ENCODE results near the gene SPTB. TPM values are rescaled to one million over a fixed set of nuclear protein-coding genes. Genes with fewer than 3 reads are reported as not detected.
A peak's percentile ranks its signal among the peaks of the same experiment; 100 is the strongest.
"Not testable (repeated sequence)": the region's sequence is repeated elsewhere in the genome, so short reads cannot be mapped to it uniquely, and the experiment has no call there.

SPTB gene
- total RNA-seq, result 16.7 TPM

DNA sequence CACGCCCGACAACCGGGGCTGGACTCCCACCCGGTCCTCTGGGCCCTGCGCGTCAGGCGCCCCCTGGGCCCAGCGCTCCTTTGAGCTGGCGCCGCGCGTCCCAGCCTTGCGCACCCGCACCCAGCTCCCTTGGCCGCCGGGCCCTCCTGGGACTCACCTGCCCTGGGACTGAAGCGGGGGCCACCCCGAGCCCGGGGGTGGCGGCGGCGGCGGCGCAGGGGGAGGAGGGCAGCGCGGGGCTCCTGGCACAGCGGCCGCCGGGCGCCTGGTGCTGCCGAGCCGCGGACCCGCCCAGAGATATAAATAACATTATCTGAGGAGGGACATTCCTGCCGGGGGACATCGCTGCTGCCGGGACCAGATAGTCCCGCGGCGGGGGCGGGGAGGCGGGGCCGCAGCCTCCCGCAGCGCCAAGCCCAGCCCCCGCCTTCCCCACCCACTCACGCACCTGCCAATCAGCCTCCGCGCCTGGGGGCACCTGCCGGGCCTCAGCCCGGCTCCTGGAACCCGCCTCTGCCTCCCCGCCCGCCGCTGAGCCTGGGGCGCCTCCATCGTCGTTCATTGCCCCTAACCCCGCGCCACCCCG is at the start of gene SPTB:
TSS of gene SPTB (minus strand) at position 273 of the 586 bp plus-strand sequence. CDS start 56,813 bp downstream, outside the sequence.
- FAIRE-seq (no peak), DNase-seq (ENCODE audit: low spot score in 2 of 2) (peak; percentile 51 to 72)

DNA sequence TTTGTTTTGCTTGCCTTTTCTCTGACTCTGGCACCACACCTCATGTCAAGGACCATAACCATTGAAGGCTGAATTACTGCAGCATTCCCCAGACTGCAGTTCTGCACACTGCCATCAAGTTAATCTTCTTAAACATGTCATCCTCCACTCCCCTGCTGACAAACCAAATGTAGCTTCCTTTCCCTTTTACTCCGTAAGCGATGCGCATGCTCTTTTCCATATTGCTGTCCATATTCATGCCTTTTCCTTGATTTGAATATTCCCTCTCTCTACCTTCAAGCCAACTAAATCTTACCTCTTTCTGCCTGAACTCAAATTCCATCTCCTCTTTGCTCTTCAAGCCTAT is 49.3 kb upstream of the SPTB start:
- FAIRE-seq, result no peak

DNA sequence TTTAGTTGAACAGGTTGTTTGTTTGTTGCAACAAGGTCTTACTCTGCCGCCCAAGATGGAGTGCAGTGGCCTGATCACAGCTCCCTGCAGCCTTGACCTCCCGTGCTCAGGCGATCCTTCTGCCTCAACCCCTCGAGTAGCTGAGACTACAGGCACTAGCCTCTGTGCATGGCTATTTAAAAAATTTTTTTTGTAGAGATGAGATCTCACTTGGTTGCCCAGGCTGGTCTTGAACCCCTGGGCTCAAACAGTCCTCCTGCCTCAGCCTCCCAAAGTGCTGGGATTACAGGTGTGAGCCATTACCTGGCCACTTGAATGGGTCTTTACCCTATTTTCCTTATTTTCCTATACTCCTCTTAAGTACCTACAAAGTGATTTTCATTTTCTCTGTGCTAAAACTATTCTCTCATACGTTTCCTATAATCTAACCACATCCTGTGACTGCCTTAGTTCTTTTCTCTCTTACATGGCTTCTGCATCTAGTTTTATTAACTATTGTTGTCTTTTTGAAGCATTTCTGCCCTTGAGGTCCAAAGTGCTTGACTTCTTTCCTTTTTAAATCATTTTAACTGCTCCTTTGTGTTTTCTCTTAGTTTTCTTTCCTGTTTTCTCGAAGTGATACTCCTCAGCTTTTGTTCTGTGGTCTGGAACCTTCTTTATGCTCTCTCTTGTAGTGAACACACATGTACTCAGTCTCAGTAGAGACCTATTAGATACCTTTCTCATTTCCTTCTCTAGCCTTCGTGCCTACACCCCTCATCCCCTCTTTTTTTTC is 48.7 kb upstream of the SPTB start:
- FAIRE-seq (no peak), DNase-seq (ENCODE audit: low spot score in 2 of 2) (no peak)

More for the DNA sequence above, 49.3 kb upstream of the SPTB start:
- DNase-seq (ENCODE audit: low spot score in 2 of 2), result no peak

DNA sequence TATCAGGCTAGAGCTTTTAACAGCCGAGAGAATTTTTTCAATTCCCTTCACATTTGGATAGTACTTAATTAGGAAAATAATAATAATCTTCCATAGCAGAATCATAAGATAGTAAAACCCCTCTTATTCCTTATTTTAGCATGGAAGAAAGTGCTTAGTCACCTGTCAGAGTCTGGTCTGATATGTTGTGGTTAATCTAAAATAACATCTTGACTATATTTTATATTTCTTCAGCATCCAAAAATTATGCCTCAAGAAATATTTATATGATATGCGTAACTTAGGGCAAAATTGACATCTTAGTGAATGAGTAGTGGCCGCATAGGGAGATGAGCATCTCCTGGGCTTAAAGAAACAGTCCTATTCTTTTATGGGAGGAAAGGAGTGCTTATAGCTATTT is 47.3 kb upstream of the SPTB start:
- no peak for DNase-seq (ENCODE audit: low spot score in 2 of 2)
- no peak for FAIRE-seq

DNA sequence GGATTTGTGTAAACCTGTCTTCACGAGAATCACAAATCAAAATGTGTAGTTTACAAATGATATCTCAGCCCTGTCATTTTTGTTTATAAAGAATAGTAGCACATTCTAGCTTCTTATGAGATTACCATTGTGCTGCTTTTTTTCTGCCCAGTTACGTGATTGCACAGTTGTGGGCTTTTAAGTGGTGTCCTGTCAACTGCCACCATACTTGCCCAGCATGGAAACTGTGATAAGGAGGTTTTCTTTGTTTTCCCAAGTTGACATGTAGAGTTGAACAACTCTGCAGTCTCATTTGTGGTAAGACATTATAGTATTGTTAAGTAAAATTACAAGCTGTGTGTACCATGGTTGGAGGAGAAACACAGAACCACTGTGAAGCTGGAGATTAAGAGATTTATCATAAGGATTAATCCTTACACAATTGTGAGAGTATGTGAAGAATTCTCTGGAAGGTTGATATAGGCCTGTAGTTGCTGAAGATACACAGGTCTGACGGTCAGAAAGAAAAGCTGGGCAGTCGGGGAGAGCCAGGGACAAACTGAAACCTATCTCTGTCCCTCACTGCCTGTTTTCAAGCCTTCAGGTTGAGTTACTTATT is 46.8 kb upstream of the SPTB start:
- DNase-seq (ENCODE audit: low spot score in 2 of 2) (no peak), FAIRE-seq (no peak)

GRCh38 chr14:64923015-64923414 is 43.3 kb upstream of the SPTB start:
- DNase-seq (ENCODE audit: low spot score in 2 of 2), result no peak
- no peak for FAIRE-seq

GRCh38 chr14:64920465-64920864 is 40.8 kb upstream of the SPTB start:
- DNase-seq (ENCODE audit: low spot score in 2 of 2) (no peak), FAIRE-seq (no peak)

DNA sequence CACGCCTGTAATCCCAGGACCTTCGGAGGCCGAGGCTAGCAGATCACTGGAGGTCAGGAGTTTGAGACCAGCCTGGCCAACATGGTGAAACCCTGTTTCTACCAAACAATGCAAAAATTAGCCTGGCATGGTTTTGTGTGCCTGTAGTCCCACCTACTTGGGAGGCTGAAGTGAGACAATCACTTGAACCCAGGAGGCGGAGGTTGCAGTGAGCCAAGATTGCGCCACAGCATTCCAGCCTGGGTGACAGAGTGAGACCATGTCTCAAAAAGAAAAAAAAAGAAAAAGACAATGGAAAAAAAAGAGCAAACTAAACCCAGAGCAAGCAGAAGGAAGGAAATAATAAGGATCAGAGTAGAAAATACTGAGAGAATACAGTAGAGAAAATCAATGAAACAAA is 39.9 kb upstream of the SPTB start:
- DNase-seq (ENCODE audit: low spot score in 2 of 2), result no peak
- no peak for FAIRE-seq

DNA sequence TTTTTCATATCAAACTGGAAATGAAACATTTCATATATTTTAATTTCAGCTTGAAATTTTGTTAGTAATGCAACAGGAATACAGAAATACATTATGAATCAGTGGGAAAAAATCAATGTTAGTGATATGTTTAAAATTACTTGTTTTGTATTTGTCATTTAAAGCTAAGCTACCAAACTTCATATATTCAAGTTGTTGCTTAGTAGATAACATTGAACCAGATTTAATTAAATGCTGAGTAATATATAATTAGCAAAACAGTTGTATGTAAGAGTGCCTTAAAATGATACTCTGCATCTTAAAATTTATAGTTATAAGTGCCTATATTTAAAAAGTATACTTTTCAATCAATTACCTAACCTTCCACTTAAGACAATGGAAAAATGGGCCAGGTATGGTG is 39.5 kb upstream of the SPTB start:
- DNase-seq (ENCODE audit: low spot score in 2 of 2), result no peak
- FAIRE-seq, result no peak

DNA sequence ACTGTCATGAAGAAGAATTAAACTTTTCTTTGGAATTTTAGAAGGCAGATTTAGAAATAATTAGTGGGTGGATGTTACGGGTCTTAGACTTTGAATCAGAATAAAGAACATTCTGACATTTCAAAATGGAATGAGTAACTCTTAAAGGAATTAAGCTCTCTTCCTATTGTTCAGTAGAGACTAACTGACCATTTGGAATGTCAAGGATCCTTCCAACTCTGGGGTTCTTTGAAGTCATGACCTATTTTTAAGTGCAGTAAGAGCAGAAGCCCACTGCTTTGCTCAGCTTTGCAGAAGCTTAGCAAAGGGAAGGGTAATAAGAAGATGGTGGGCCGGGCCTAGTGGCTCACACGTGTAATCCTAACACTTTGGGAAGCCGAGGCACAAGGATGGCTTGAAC is 38.5 kb upstream of the SPTB start:
- no peak for DNase-seq (ENCODE audit: low spot score in 2 of 2)
- no peak for FAIRE-seq

DNA sequence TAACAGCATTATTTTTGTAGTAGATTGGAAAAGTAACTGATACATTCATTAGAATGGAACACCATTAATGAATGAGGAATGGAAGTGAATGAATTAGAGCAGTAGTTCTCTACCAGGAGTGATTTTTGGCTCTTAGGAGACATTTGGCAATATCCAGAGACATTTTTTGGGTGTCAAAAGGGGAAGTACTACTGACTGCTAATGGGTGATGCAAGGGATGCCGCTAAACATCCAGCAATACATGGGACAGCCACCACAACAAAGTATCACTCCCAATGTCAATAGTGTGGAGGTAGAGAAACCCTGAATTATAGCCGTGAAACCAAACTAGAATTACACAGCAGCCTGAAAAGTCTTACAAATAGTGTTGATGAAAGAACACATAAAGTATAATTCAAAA is 36.1 kb upstream of the SPTB start:
- DNase-seq (ENCODE audit: low spot score in 2 of 2) (no peak), FAIRE-seq (no peak)

- DNase-seq (ENCODE audit: low spot score in 2 of 2) (no peak), FAIRE-seq (no peak)
Measured at GRCh38 chr14:64915029-64915424, 35.3 kb upstream of the SPTB start.

GRCh38 chr14:64914237-64915028 is 34.7 kb upstream of the SPTB start, which contains the start of gene CHURC1:
Gene CHURC1 (plus strand): TSS chr14:64914455. CDS start chr14:64914496, 41 bp downstream.
- no peak for FAIRE-seq
- peak; percentile 62 to 88 for DNase-seq (ENCODE audit: low spot score in 2 of 2)

DNA sequence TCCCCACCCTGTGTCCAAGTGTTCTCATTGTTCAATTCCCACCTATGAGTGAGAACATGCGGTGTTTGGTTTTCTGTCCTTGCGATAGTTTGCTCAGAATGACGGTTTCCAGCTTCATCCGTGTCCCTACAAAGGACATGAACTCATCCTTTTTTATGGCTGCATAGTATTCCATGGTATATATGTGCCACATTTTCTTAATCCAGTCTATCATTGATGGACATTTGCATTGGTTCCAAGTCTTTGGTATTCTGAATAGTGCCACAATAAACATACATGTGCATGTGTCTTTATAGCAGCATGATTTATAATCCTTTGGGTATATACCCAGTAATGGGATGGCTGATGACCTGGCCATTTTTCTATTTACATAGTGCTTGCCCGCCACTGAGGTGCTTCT is 33.8 kb upstream of the SPTB start:
- not testable (repeated sequence) for DNase-seq (ENCODE audit: low spot score in 2 of 2); FAIRE-seq

GRCh38 chr14:64912261-64912660 is 32.6 kb upstream of the SPTB start:
- DNase-seq (ENCODE audit: low spot score in 2 of 2), result no peak
- no peak for FAIRE-seq

DNA sequence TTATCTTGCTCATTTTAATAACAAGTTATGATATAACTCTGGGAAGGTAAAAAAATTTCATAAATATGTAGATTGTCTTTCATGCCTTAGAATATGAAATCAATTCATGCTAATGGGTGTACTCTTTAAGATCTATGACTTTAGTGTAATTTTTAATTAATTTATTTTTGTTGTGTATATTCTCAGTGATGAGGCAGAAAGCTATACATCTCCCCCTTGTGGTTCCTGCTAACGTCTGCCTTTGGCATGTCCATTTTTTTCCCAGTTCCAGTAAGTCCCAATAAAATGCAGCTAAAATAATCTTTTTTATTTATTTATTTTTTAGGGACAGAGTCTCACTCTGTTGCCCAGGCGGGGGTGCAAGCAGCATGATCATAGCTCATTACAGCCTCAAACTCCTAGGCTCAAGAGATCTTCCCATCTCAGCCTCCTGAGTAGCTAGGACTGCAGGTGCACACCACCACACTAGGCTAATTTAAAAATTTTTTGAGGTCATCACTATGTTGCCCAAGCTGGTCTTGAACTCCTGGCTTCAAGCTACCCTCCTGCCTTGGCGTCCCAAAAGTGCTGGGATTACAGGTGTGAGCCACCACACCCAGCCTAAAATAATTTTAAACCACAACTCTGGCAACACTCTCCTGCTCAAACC is 31.3 kb upstream of the SPTB start:
- FAIRE-seq (no peak), DNase-seq (ENCODE audit: low spot score in 2 of 2) (no peak)

DNA sequence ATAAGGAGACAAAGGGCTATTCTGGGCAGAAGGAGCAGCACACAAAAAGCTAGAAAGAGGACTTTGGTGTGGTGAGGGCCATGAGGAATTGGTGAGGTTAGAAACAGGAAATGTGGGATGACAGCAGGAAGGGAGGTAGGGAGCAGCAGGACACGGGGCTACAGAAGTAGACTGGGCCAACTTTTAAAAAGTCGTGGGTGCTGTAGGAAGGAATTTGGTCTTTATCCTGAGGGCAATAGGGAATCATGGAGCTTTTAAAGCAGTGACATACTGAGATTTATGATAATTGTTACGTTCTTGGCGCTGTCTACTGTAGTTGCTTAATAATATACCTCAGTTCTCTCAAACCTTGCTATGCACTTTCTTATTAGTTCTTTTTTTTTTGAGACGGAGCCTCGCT is 26.3 kb upstream of the SPTB start:
- DNase-seq (ENCODE audit: low spot score in 2 of 2), result no peak
- FAIRE-seq, result no peak

DNA sequence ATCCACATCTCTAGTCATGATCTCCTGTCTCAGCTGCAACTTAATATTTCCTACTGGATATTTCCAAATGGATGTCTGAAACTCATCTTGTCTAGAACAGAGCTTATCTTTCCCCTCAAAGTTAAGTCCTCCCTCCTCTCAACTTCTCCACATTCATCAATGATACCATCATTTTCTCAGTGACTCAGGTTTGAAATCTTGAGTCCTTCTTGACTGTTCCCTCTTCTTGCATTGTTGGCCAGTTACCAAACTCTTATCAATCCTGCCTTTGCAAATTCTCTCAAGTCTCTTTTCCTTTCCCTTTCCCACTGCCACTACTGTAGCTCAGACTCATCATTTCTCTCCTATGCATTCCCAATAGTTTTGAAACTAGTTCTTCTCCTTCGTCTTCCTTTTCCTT is 20.3 kb upstream of the SPTB start:
- FAIRE-seq (no peak), DNase-seq (ENCODE audit: low spot score in 2 of 2) (no peak)

GRCh38 chr14:64891839-64892375 is 12.2 kb upstream of the SPTB start:
- DNase-seq (ENCODE audit: low spot score in 2 of 2), result peak in 1 of 2 donors; percentile 38
- FAIRE-seq, result peak; percentile 36

DNA sequence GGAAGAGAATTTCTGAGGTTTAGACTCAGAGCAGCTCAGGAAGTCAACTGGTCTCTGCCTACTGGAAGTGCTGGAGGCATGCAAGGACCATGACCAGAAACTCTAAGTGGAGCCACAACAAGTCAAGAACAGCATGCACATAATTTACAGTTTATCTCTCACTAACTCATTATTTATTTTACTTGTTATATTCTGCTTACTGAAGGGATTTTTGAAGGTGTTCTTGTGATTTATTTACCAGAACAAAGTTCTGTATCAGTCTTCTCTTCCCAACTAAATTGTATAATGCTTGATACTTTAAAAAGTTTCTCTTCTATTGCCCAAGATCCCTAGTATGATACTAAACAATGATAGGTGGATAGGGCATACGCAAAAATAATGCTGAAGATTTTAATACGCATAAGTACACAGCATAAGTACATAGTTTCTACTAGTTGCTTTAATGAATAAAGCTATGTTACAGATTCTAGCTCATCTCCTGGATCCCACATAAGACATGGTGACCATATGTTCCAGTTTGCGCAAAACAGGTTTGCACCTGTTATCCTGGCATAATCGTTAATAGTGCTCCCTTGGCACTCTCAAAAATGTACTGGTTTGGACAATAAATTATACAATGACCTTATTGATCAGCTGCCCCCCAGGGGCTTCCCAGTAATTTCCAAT is 11.6 kb upstream of the SPTB start:
- no peak for FAIRE-seq
- DNase-seq (ENCODE audit: low spot score in 2 of 2), result no peak

Data from frontal cortex (tissue), 4 donors.